ENCODE data around the gene CPM. TPM values are rescaled to one million over a fixed set of nuclear protein-coding genes. Genes with fewer than 3 reads are reported as not detected.

The CPM gene
- total RNA-seq, 1 experiment from 2014 or later, result 4.2 TPM

DNA sequence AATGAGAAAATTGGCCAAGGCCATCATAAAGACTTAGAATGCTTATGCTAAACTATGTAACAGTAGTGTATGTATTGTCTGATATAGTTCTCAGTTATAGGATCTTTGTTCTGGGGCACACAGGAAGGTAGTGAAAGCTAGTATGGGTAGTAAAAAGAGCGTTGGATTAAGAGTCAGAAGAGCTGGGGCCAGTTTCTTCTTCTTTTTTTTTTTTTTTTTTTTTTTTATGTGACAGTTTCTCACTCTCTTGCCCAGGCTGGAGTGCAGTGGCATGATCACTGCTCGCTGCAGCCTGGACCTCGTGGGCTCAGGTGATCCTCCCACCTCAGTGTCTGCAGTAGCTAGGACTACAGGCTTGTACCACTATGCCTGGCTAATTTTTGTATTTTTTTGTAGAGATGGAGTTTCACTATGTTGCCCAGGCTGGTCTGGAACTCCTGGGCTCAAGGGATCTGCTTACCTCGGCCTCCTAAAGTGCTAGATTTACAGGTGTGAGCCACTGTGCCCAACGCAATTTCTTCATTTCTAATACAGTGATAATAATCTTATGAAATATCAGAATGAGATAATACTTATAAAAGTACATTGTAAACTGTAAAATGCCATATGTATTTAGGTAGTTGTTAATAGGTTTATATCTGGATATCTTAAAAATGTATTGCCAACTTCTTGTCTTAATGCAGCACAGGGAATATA is 117.6 kb downstream of the CPM start:
- no peak overlapping the region for H3K4me3 ChIP-seq
- no TSS peak for BruUV-seq (replicated peaks)
- H3K79me2 ChIP-seq (ENCODE audit: low read depth), result peaks cover 44% of the 10 kb centered on the region
- ChIA-PET POLR2A (ENCODE audit: unreplicated experiment) (interaction anchor here (0.6 kb wide), 1 partner anchor 65 kb away, joined by 5 read pairs; no protein-coding TSS in a partner anchor), CTCF (no interaction called here)
- no peaks in the 10 kb centered on the region for H3K9me3 ChIP-seq (ENCODE audit: insufficient read depth, low read depth)
- DNase-seq, result no peak
- H3K27me3 ChIP-seq (ENCODE audit: insufficient read depth, low read depth), result no peaks in the 10 kb centered on the region
- H3K4me2 ChIP-seq, result no peak overlapping the region
- intact Hi-C loops (cut with micrococcal nuclease; ENCODE audit: unreplicated experiment), result no loop called here
- TF ChIP-seq CTCF (conservative IDR thresholded peaks at IDR 0.05) (no peak), EZH2 (IDR thresholded peaks at IDR 0.05; ENCODE audit: low read depth) (no peak)
- peaks cover 35% of the 10 kb centered on the region for H3K36me3 ChIP-seq (ENCODE audit: low read depth)
- H4K20me1 ChIP-seq (ENCODE audit: insufficient read depth), result peaks cover 25% of the 10 kb centered on the region
- no peaks in the 10 kb centered on the region for H3K9me2 ChIP-seq (ENCODE audit: insufficient read depth)
- no peaks in the 10 kb centered on the region for H3K4me1 ChIP-seq (replicated peaks; ENCODE audit: insufficient read depth)
- no peak overlapping the region for H2AFZ ChIP-seq
- H3F3A ChIP-seq (ENCODE audit: insufficient read depth, low read depth), result peaks cover 3% of the 10 kb centered on the region; the same call in 1 of the 2 replicates
- H3K27ac ChIP-seq, result no peak overlapping the region

GRCh38 chr12:68814490-68815231 is 118.3 kb downstream of the CPM start:
- TF ChIP-seq EZH2 (IDR thresholded peaks at IDR 0.05; ENCODE audit: low read depth), result no peak
- no peak for TF ChIP-seq CTCF (conservative IDR thresholded peaks at IDR 0.05)
- H2AFZ ChIP-seq, result no peak overlapping the region
- H4K20me1 ChIP-seq (ENCODE audit: insufficient read depth), result peaks cover 25% of the 10 kb centered on the region
- CTCF ChIA-PET, result no interaction called here
- no TSS peak for BruUV-seq (replicated peaks)
- intact Hi-C loops (cut with micrococcal nuclease; ENCODE audit: unreplicated experiment), result no loop called here
- H3K27me3 ChIP-seq (ENCODE audit: insufficient read depth, low read depth), result no peaks in the 10 kb centered on the region
- peaks cover 34% of the 10 kb centered on the region for H3K36me3 ChIP-seq (ENCODE audit: low read depth)
- H3K4me1 ChIP-seq (replicated peaks; ENCODE audit: insufficient read depth), result peaks cover under 1% of the 10 kb centered on the region; the same call in 1 of the 2 replicates
- no peak overlapping the region for H3K4me3 ChIP-seq
- POLR2A ChIA-PET (ENCODE audit: unreplicated experiment), result interaction anchor here (0.6 kb wide), 1 partner anchor 64 kb away, joined by 5 read pairs; no protein-coding TSS in a partner anchor
- peaks cover 3% of the 10 kb centered on the region; the same call in 1 of the 2 replicates for H3F3A ChIP-seq (ENCODE audit: insufficient read depth, low read depth)
- DNase-seq, result no peak
- H3K4me2 ChIP-seq, result no peak overlapping the region
- peaks cover 50% of the 10 kb centered on the region for H3K79me2 ChIP-seq (ENCODE audit: low read depth)
- H3K27ac ChIP-seq, result no peak overlapping the region
- no peaks in the 10 kb centered on the region for H3K9me2 ChIP-seq (ENCODE audit: insufficient read depth)
- no peaks in the 10 kb centered on the region for H3K9me3 ChIP-seq (ENCODE audit: insufficient read depth, low read depth)

- Histone ChIP-seq H3K79me2 (ENCODE audit: low read depth) (peaks cover 65% of the 10 kb centered on the region), H3K4me2 (no peak overlapping the region), H3K4me1 (replicated peaks; ENCODE audit: insufficient read depth) (peaks cover 8% of the 10 kb centered on the region), H3K4me3 (no peak overlapping the region), H4K20me1 (ENCODE audit: insufficient read depth) (peaks cover 25% of the 10 kb centered on the region), H3K9me2 (ENCODE audit: insufficient read depth) (no peaks in the 10 kb centered on the region), H3K9me3 (ENCODE audit: insufficient read depth, low read depth) (no peaks in the 10 kb centered on the region), H2AFZ (no peak overlapping the region), H3F3A (ENCODE audit: insufficient read depth, low read depth) (peaks cover 11% of the 10 kb centered on the region; the same call in 1 of the 2 replicates), H3K36me3 (ENCODE audit: low read depth) (peaks cover 40% of the 10 kb centered on the region), H3K27ac (no peak overlapping the region), H3K27me3 (ENCODE audit: insufficient read depth, low read depth) (no peaks in the 10 kb centered on the region)
- TF ChIP-seq CTCF (conservative IDR thresholded peaks at IDR 0.05) (no peak), EZH2 (IDR thresholded peaks at IDR 0.05; ENCODE audit: low read depth) (no peak)
- intact Hi-C loops (cut with micrococcal nuclease; ENCODE audit: unreplicated experiment), result no loop called here
- DNase-seq, result no peak
- no TSS peak for BruUV-seq (replicated peaks)
- ChIA-PET CTCF (no interaction called here), POLR2A (ENCODE audit: unreplicated experiment) (interaction anchor here (0.6 to 0.7 kb wide), 2 partner anchors 13 to 99 kb away, joined by 5 to 6 read pairs; no protein-coding TSS in a partner anchor)
Observed at GRCh38 chr12:68813242-68813593, 119.8 kb downstream of the CPM start.
